D341Med (cell line): ENCODE measurements around the gene FITM2.
"Not testable (repeated sequence)": the region's sequence is repeated elsewhere in the genome, so short reads cannot be mapped to it uniquely, and the experiment has no call there.

Source experiments
- DNase-seq: peaks from one replicate; pipeline ENCODE4 v3.0.0; 2012; ENCODE audit warnings: low spot score

Gene FITM2

DNA sequence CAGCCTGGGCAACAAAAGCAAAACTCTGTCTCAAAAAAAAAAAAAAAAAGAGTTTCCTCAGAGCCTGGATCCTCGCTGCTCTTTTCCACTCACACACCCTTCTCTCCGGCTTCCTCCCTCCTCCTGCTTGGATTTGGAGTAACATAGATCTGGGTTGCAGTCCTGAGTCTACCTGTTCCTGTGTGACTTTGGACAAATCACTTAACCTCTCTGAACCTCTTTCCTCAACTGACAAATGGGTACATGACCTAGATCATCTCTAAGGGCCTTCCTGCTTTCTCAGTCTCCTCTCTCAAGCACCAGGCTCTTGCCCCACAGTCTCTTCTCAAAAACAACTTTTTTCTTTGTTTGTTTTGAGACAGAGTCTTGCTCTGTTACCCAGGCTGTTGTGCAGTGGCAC, 20.2 kb upstream of the FITM2 start:
- DNase-seq: no peak

DNA sequence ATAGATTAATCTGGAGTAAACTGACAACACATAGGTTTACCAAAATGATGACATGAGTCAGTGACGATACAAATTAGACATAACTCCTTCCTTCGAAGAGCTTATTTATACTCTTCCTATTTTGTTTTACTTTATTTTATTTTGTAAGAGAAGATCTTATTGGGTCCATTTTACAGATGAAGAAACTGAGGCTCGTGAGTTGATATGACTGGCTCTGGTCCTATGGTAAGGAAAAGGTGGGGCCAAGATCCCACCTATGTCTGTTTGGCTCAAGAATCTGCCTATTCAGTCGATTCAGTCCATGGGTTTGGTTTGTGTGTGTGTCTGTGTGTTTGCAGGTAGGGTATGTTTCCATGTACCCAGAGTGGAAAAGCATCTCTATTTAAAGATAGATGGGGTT, 17.4 kb upstream of the FITM2 start:
- no peak for DNase-seq

DNA sequence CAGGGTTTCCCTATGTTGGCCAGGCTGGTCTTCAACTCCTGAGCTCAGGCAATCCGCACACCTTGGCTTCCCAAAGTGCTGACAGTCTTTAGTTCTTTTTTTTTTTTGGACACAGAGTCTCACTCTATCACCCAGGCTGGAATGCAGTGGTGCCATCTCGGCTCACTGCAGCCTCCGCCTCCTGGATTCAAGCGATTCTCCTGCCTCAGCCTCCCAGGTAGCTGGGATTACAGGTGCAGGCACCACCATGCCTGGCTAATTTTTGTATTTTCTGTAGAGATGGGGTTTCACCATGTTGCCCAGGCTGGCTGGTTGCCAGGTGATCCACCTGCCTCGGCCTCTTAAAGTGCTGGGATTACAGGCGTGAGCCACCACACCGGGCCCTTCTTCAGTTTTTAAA, 16.7 kb upstream of the FITM2 start:
- DNase-seq: not testable (repeated sequence)

DNA sequence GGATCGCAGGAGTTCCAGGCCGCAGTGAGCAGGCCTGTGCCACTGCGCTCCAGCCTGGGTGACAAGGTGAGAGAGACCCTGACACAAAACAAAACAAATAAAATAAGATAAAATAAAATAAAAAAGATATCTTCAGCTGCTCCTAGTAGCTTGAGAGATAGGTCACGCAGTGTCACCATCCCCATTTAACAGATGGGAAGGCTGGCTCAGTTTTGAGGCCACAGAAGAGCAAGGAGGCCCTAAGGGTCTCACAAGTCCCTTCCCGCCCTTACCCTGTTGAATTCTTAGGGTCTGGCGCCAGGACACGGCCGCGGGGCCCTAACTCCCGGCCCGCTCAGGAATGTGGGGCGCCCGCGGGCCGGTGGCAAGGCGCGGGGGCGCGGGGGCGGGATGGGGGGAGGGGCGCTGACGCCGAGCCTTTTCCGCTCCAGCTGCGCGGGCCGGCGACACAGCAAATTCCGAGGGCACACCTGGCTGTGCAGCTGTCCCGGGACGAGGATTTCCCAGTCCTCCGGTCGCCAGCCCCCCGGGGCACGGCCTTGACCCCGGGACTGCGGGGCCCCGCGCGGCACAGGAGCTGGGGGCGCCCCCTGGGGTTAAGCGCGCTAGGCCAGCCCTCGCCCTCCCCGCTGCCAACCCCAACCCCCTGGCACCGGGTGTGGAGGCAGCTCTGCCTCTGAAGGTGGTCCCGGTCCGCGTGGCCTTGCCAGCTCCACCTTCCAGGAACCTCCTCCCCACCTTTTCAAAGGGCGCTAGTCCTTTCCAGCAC, 15.6 kb upstream of the FITM2 start:
- no peak for DNase-seq

DNA sequence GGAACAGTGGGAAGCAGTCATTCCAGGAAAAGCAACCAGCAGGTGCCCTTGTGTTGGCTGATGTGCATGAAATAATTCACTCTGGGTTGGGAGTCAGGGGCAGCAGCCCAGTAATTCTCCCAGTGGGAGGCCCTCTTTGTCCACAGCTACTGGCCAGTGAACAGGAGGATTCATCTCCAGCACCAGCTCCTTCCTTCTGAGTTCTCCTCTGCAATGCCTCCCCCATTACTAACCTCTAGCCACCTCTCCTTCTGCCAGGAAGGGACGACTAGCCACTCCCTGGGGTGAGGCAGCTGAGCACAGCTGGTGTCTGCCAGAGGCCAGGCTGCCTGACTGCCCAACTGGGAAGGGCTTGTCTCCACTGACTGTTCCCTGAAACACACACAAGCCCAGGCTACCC, 13.3 kb upstream of the FITM2 start:
- no peak for DNase-seq

DNA sequence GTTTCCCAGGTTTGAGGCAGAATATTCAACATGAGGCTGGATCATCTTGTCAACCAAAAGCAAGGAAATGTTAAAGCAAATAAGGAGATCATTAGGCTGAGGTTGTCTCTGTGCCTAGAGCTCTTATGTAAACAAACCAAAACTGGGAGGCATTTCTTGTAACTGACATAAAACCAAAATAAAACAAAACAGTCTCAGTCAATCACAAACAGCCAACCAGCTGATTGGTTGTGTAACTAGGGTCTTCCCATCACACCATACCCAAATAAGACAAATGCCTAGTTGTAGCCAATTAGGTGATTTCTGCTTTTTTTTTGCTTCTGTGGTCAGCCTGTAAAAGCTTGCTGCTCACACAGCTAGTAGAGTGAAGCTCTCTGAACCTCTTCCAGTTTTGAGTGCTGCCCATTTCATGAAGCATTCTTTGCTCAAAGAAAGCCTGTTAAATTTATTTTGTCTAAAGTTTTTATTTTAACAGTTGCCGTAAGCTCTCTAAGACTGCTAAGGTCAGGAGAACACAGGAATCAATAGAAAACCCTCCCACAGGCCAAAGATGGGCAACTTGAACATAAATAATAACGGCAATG, 8.9 kb upstream of the FITM2 start:
- no peak for DNase-seq

DNA sequence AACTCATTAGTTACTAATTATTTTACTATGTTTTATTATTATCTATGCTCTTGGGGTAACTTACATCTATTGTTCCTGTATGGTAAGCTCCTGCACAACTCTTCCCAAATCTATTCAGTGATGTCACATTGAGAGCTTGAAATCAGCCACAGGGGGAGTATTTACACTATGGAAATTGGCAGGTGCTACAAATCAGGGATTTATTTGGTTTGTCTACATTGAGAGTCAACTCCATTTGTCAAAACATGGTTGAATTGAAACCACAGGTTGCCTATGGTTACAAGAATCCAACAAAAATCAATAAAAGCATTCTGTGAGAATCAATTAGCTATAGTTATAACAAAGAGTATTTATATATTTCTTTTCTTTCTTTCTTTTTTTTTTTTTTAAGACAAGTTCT, 3.9 kb upstream of the FITM2 start:
- DNase-seq: no peak

DNA sequence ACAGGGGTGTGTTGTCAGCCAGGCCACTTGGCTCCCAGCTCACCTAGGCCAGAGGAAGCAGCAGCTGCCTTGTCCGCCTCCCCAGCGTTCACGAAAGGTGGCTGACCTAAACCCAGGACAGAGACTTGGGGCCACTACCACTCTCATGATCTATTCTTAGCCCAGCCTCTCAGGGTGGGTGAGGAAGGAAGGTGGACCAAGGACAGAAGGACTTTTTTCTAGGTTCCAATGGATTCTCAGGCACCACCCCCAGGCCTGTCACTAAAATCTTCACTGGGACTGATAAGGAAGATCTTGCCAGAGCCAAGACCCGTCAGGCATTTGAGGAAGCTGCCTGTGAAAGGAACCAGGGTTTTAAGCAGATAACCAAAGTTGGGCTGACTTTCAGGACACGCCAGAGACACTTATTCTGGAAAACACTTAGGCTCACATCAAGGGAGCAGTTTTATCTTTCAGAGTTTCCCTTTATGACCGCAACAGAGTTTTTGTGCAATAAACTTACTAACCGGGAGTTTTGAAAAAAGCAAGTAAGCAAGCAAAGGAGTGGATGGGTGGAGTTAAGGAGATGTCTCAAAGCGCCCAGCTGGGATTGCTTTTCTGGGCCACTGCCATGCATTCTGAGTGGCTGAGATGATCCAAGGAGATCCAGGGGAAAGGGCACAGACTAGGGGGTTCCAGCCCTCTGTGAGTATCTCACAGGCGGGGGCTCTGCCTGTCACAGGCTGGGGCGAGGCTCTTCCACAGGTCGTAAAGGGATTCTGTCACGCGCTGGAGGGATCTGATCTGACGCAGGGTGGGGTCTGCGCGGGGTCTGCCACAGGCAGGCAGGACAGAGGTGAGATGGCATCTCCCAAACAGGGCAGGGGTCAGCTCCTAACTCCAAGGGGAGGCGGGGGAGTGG, 989 bp downstream of the FITM2 start:
- DNase-seq: peak; percentile 42

DNA sequence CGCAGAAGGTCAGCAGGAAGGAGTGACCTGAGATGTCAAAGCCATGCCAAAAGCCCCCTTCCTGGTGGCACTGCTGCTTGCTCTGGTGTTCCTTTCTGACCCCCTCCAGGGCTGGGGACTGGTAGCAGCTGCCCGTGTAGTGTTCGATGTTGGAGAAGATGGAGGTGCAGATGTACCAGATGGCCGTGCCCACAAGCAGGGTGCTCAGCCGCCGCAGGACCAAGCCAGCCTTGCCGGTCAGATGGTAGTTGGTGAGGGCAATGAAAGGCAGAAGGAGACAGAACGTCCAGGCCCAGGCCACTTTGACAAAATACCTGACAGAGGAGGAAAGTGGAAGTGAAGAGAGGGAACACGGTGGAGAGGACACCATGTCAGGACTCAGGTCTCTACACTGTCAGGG, 4.1 kb downstream of the FITM2 start:
- DNase-seq: no peak

DNA sequence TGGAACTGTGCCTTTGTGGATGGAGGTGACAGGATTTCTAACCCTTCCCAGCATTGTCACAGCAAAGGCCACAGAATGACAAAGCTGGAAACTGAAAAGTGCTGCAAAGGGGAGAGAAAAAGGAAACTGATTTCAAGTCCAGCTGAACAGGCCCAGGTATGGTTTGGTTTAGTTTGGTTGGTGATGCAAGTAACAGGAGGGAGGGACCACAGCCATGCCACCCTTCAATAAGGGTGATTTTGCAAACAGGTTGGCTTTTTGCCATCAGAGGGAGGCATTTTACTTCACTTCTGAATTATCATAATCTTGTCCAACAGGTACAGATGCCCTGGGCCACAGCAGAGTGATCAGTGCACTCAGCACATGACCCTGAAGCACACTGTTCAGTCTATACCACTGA, 6.6 kb downstream of the FITM2 start:
- DNase-seq: no peak

DNA sequence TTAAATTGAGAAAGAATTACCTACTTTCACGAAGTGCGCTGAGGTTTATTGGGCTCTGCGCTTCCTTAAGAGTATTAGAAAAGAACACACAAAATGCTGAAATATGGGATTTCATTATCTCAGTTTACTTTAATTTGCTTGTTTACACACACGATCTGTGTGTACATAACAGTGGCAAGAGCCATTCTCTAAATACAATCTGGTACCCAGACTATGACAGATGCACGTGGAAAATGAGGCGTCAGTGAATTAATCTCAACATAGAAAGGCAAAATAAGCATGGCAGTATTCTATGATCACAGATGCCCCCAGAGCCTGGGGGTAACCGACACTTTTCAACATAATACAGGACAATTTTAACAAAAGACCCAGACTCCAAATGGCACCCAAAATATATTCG, 8.3 kb downstream of the FITM2 start:
- no peak for DNase-seq

DNA sequence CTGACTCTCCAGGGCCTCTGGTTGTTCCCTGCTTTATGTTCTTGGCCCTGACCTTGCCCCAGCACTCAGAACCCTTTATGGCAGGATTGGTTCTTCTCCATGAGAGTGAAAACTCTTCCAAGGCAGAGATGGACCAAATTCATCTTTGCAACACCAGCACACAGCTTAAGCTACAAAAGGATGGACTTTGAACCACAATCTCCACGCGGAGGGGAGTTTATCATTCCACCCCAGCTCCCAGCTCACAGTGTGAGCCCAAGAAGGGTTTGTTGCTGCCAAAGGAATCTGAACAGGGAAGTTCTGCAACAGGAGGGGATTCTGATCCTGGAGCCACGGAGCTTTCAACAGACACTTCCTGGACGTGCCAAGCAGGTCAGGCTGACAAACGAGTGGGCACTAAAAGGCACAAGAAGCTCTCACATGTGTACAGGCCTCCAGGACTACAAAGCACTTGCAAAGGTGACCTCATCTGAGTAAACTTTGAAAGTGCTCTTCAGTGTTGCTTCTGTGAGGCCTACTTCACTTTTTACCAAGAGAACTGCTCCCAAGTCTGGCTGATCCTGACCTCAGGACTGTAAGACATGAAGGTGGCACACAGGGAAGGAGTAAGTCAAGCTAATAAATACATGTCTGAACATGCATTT, 8.9 kb downstream of the FITM2 start:
- no peak for DNase-seq

DNA sequence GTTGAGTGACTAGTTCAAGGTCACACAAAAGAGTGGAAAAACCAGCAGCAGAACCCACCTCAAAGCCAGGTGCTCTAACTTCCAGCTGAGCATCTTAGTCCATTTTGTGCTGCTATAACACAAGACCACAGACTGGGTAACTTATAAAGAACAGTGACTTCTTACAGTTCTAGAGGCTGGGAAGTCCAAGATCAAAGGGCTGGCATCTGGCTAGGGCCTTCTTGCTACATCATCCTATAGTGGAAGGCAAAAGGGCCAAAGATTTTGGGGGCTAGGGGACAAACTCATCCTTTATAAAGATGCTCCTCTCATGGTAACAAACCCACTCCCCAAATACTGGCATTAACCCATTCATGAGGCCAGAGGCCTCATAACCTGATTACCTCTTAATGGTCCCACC, 9.7 kb downstream of the FITM2 start:
- DNase-seq: no peak

DNA sequence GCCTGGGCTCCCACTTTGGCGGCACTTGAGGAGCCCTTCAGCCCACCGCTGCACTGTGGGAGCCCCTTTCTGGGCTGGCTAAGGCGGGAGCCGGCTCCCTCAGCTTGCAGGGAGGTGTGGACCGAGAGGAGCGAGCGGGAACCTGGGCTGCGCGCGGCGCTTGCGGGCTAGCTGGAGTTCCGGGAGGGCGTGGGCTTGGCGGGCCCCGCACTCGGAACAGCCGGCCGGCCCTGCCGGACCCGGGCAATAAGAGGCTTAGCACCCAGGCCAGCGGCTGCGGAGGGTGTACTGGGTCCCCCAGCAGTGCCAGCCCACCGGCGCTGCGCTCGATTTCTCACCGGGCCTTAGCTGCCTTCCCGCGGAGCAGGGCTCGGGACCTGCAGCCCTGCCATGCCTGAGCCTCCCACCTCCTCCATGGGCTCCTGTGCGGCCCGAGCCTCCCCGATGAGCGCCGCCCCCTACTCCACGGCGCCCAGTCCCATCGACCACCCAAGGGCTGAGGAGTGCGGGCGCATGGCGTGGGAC, 11.9 kb downstream of the FITM2 start:
- not testable (repeated sequence) for DNase-seq

DNA sequence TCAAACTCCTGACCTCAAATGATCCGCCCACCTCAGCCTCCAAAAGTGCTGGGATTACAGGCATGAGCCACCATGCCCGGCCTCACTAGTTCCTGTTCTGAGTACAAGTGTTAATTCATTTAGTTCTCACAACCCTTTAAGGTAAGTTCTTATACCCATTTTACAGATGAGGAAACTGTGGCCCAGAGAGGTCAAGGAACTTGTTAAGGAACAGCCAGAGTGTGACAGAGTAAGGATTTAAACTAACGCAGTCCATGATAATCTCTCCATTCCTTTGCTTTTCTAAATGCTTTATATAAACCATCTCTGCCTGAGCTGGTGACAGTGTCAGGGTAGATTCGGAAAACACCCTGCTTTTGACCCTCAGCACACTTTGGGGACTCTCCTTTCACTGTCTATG, 13.3 kb downstream of the FITM2 start:
- no peak for DNase-seq

DNA sequence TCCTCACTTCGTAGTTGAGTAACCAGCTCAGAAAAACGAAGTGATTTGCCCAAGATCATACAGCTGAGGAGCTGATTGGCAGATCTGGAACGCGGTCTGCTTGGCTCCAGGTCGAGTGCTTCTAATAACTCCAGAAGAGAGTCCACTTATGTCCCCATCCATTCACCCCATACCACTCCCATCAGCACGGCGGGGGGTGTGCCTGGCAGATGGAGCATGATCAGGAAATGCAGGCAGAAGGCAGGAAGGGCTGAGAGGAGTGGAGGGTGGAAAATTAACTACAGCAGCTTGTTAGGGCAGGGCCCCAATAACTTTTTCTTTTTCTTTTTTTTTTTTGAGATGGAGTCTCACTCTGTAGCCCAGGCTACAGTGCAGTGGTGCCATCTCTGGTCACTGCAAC, 15.0 kb downstream of the FITM2 start:
- no peak for DNase-seq

DNA sequence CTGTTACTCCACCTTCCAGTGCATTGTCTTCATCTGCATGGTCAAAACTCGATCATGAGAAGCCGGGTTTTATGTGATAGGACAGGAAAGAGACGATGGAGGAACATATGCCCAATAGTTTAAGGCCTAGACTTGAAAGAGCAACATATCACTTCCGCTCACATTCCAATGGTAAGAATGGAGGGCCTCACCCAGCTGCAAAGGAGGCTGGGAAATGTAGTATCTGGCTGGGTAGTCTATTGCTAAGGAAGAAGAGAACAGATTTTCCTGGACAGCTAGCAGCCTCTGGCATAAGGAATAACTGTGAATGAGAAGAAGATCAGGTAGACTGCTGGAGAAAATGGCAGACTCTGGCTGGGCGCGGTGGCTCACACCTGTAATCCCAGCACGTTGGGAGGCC, 19.2 kb downstream of the FITM2 start:
- DNase-seq: no peak

DNA sequence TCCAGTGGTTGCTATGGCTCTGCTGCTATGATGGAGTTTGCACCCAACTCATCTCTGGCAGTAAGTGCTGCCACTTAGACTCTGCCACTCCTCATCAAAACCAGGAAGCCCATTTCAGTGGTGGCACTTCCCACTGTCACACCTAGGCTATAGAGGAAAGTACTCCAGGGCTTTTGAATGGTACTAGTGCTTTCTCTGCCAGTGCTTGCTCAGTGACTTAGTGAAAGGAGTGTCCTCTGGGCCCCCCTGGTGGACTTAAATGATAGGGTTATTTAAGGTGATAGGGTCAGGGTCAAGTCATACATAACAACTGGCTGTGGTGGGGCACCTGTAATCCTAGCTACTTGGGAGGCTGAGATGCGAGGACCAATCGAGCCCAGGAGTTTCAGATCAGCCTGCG, 22.8 kb downstream of the FITM2 start:
- DNase-seq: no peak

DNA sequence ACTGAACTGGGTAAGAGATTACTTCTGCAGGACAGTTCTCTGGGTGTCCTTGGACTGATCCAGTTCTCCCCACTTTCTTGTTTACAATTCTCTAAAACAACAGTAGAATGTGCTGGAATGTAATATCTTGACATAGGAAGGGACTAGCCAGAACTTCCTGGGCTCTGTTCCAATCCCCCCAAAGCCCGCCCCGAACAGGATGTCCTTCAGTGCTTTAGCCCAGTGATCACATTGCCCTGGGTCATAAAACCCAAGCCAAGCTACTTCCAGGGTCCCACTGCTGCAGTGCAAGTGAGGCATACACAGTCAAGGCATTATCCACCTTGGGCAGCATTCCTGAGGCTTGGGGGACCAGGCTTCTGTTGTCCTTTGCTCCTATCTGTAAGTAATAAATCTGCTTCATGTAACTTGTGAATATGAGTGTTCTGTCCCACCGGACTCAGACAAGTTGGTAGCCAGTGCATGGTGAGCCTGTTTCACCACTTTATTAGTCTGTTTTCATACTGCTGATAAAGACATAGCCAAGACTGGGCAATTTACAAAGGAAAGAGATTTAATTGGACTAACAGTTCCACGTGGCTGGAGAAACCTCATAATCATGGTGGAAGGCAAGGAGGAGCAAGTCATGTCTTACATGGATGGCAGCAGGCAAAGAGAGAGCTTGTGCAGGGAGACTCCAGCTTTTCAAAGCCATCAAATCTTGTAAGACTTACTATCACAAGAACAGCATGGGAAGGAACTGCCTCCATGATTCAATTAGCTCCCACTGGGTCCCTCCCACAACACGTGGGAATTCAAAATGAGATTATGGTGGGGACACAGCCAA, 23.5 kb downstream of the FITM2 start:
- DNase-seq: no peak

DNA sequence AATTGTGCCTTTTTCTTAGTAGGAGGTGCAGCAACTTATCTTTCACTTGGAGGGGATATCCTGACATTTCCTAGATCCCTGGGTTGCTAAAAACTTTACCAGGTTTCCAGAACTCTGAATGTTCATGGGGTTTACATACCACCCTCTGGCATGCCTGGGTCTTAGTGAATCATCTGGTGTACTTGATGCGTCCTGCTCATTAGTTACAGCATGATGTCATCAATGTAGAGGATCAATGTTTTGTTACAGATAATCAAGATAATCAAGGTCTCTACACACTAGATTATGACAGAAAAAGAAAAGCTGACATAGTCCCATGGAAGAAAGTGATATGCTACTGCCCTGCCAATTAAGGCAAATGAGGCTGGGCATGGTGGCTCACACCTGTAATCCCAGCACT, 27.0 kb downstream of the FITM2 start:
- DNase-seq: no peak

DNA sequence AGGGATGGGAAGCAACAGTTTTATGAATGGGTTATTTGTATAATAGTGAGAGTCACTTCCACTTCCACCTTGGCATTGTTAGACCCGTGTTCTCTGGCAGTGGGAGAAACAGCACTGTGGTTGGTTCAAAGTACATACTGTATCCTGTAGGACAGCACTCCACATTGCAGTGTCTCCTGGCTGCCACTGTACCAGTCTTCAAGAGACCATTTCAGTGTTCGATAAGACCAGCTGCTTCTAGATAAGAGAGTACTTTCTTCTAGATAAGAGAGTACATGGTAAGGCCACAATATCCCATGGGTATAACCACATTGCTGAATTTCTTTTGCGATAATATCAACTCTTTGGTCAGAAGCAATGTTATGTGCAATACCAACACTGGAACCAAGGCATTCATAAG, 28.8 kb downstream of the FITM2 start:
- no peak for DNase-seq

DNA sequence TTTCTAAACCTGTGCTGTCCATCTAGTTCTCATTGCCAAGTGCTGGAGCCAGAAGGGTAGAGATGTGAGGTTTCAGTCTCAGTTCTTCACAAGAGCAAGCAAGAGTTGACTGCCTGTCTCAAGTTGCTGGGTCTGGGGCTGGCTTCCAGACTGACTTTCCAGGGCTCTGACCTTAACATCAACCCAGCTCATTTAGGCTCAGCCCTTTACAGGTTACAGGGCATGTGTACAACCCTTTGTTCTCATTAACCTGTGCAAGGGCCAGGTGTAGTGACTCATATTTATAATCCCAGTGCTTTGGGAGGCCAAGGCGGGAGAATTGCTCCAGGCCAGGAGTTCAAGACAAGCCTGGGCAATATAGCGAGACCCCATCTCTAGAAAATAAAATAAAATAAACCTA, 30.6 kb downstream of the FITM2 start:
- DNase-seq: no peak
